Nephron progenitor cell (in vitro differentiated cells): Measurements from ENCODE around the gene LTBP1.
"Not testable (repeated sequence)": the region's sequence is repeated elsewhere in the genome, so short reads cannot be mapped to it uniquely, and the experiment has no call there.

Experiments used
- DNase-seq: peaks from one replicate; pipeline ENCODE4 v3.0.0; 2021
- H3K27ac Mint-ChIP-seq: 2 replicates; pipeline ENCODE4 v1.8.0; 2021; ENCODE audit warnings: mild to moderate bottlenecking, moderate library complexity, mixed read lengths
- H3K27me3 Mint-ChIP-seq: 2 replicates; pipeline ENCODE4 v1.8.0; 2021; ENCODE audit warnings: mild to moderate bottlenecking, low read depth, mixed read lengths; ENCODE audit not compliant: poor library complexity
- H3K36me3 Mint-ChIP-seq: 2 replicates; pipeline ENCODE4 v1.8.0; 2021; ENCODE audit warnings: low read depth, mixed read lengths
- H3K4me1 Mint-ChIP-seq: 2 replicates; pipeline ENCODE4 v1.8.0; 2021; ENCODE audit warnings: mixed read lengths
- H3K4me3 Mint-ChIP-seq: 2 replicates; pipeline ENCODE4 v1.8.0; 2021; ENCODE audit warnings: mild to moderate bottlenecking, moderate library complexity, mixed read lengths
- H3K9me3 Mint-ChIP-seq: 2 replicates; pipeline ENCODE4 v1.8.0; 2021; ENCODE audit warnings: mild to moderate bottlenecking, moderate library complexity, mixed read lengths
- TF ChIP-seq, protein P1 (sequence below): fragments of 200-600 bp; sonication (generic); IDR thresholded peaks from 2 replicates; pipeline ENCODE4 v1.5.0; 2021; ENCODE audit warnings: antibody characterized with exemption

The LTBP1 gene

DNA sequence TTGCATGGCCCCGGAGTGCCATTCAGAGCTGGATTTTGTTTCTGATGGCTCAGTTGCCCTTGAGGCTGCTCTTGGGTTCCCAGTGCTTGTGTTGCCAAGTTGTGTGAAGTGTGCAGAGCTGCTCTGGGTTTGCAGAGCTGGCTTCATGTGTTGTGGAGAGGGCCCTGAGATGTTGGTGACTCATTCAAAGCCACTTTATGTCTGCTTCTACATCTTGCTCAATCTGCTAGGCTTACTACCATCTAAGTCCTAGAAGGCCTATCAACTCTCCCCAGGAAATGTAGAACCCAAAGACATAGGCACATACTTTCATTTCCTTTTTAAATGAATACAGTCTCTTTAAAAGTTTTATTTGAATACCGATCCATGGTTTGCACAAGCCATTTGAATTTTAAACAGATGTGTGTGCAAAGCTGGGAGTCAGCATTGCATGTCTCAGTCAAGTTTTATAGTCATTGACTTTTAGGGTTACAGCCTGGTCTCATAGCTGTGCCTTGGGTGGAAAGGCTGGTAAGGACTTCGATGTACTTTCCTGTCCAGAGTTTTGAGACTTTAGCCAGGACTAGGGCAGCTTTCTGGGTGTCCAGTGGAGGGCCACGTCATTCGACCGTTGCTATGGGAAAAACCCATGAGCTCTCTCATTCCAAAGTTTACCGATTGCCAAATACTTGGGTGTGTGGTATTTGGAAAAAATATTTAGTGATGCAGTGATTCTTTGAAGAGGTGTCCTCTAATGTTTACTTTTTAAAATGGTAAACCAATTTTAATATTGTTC, 105.0 kb downstream of the LTBP1 start:
- no peak overlapping the region for H3K27ac Mint-ChIP-seq
- H3K36me3 Mint-ChIP-seq = peaks cover 31% of the 10 kb centered on the region
- H3K4me3 Mint-ChIP-seq = no peak overlapping the region

GRCh38 chr2:33052361-33052735, 105.6 kb downstream of the LTBP1 start:
- TF ChIP-seq, protein P1, sequence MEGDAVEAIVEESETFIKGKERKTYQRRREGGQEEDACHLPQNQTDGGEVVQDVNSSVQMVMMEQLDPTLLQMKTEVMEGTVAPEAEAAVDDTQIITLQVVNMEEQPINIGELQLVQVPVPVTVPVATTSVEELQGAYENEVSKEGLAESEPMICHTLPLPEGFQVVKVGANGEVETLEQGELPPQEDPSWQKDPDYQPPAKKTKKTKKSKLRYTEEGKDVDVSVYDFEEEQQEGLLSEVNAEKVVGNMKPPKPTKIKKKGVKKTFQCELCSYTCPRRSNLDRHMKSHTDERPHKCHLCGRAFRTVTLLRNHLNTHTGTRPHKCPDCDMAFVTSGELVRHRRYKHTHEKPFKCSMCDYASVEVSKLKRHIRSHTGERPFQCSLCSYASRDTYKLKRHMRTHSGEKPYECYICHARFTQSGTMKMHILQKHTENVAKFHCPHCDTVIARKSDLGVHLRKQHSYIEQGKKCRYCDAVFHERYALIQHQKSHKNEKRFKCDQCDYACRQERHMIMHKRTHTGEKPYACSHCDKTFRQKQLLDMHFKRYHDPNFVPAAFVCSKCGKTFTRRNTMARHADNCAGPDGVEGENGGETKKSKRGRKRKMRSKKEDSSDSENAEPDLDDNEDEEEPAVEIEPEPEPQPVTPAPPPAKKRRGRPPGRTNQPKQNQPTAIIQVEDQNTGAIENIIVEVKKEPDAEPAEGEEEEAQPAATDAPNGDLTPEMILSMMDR = no peak
- peaks cover 29% of the 10 kb centered on the region for H3K9me3 Mint-ChIP-seq
- no peak for DNase-seq
- H3K4me3 Mint-ChIP-seq = no peak overlapping the region
- no peaks in the 10 kb centered on the region for H3K27me3 Mint-ChIP-seq
- H3K27ac Mint-ChIP-seq = no peak overlapping the region
- H3K4me1 Mint-ChIP-seq = peaks cover 39% of the 10 kb centered on the region
- peaks cover 33% of the 10 kb centered on the region for H3K36me3 Mint-ChIP-seq

More for the DNA sequence above, 105.0 kb downstream of the LTBP1 start:
- no peaks in the 10 kb centered on the region for H3K27me3 Mint-ChIP-seq
- peaks cover 43% of the 10 kb centered on the region for H3K4me1 Mint-ChIP-seq
- no peak for DNase-seq
- H3K9me3 Mint-ChIP-seq = peaks cover 26% of the 10 kb centered on the region
- TF ChIP-seq, protein P1 = no peak

DNA sequence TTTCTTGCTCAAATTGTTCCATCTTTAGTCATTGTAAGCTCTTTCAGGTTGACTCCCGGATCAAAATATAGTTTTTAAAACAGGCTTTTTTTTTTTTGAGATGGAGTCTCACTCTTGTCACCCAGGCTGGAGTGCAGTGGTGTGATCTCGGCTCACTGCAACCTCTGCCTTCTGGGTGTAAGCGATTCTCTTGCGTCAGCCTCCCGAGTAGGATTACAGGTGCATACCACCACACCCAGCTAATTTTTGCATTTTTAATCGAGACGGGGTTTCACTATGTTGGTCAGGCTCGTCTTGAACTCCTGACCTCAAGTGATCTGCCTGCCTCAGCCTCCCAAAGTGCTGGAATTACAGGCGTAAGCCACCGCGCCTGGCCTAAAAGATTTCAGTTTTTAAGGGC, 106.0 kb downstream of the LTBP1 start:
- H3K27me3 Mint-ChIP-seq, DNase-seq, H3K27ac Mint-ChIP-seq, H3K4me3 Mint-ChIP-seq: not testable (repeated sequence)
- Mint-ChIP-seq H3K9me3 (peaks cover 29% of the 10 kb centered on the region), H3K36me3 (peaks cover 33% of the 10 kb centered on the region), H3K4me1 (peaks cover 36% of the 10 kb centered on the region)

GRCh38 chr2:33056170-33056569, 109.4 kb downstream of the LTBP1 start:
- no peak overlapping the region for H3K4me3 Mint-ChIP-seq
- peaks cover 29% of the 10 kb centered on the region for H3K9me3 Mint-ChIP-seq
- DNase-seq = no peak
- H3K36me3 Mint-ChIP-seq = peaks cover 33% of the 10 kb centered on the region
- peaks cover 55% of the 10 kb centered on the region for H3K4me1 Mint-ChIP-seq
- H3K27me3 Mint-ChIP-seq = no peaks in the 10 kb centered on the region
- peak overlapping the region; percentile 66 for H3K27ac Mint-ChIP-seq
- TF ChIP-seq, protein P1 = no peak

GRCh38 chr2:33057307-33058028, 110.7 kb downstream of the LTBP1 start:
- peaks cover 34% of the 10 kb centered on the region for H3K36me3 Mint-ChIP-seq
- not testable (repeated sequence) for H3K27me3 Mint-ChIP-seq, DNase-seq, H3K27ac Mint-ChIP-seq, H3K4me3 Mint-ChIP-seq
- H3K4me1 Mint-ChIP-seq = peaks cover 62% of the 10 kb centered on the region
- H3K9me3 Mint-ChIP-seq = peaks cover 31% of the 10 kb centered on the region

DNA sequence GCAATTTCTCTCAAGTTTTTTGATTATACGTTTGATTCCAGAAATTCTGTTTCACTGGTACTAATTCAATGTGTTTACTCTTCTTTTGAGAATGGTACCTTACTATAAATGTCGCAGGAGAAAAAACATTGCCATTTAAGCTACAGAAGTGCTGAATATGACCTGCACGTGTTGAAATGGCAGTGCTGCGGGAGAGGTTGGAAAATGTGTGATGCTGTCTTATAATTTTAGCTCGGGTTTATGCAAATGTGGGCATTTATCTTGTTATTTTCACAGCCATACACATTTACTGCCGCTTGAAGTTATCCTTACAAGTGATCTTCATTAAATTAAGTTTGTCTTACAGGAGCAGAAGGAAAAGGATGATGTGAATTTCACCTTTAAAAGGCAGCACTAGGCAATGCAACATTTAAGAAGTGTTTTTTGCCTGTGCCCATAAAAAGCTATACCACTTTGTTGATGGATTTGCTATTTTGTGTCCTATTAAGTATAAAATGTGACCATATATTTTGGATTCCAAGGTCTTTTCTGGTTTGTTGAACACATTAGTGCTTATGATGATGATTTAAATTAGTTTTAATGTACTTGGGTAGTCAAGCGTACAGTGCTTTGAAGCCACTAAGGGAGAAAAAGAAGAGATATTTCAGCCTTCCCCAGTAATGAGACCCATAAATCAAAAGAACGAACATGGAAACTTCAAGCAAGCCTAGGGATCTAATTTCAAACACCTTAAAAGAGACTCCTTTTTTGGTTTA, 112.1 kb downstream of the LTBP1 start:
- Mint-ChIP-seq H3K27ac (peak overlapping the region; percentile 97), H3K27me3 (no peaks in the 10 kb centered on the region), H3K4me1 (peaks cover 65% of the 10 kb centered on the region), H3K9me3 (peaks cover 26% of the 10 kb centered on the region), H3K4me3 (peak overlapping the region; percentile 43), H3K36me3 (peaks cover 33% of the 10 kb centered on the region)
- TF ChIP-seq, protein P1 = no peak
- no peak for DNase-seq
